HEK293T (cell line): ENCODE results near the gene OGN.

Source experiments
- ELF4 ChIP-seq: fragments of 450-650 bp; IDR thresholded peaks from 2 replicates; pipeline ENCODE4 v1.6.1; 2017; ENCODE audit warnings: antibody characterized with exemption
- HDGF ChIP-seq: fragments of 450-650 bp; IDR thresholded peaks from 2 replicates; pipeline ENCODE4 v1.6.1; 2017; ENCODE audit warnings: antibody characterized with exemption, borderline replicate concordance
- NFRKB ChIP-seq: fragments of 450-650 bp; IDR thresholded peaks from 2 replicates; pipeline ENCODE4 v1.6.1; 2016; ENCODE audit warnings: mild to moderate bottlenecking, moderate library complexity
- SUZ12 ChIP-seq: fragments of 450-650 bp; IDR thresholded peaks from 2 replicates; pipeline ENCODE4 v1.6.1; 2016; ENCODE audit warnings: mild to moderate bottlenecking
- TARDBP ChIP-seq: fragments of 450-650 bp; IDR thresholded peaks from 2 replicates; pipeline ENCODE4 v1.6.1; 2016

DNA sequence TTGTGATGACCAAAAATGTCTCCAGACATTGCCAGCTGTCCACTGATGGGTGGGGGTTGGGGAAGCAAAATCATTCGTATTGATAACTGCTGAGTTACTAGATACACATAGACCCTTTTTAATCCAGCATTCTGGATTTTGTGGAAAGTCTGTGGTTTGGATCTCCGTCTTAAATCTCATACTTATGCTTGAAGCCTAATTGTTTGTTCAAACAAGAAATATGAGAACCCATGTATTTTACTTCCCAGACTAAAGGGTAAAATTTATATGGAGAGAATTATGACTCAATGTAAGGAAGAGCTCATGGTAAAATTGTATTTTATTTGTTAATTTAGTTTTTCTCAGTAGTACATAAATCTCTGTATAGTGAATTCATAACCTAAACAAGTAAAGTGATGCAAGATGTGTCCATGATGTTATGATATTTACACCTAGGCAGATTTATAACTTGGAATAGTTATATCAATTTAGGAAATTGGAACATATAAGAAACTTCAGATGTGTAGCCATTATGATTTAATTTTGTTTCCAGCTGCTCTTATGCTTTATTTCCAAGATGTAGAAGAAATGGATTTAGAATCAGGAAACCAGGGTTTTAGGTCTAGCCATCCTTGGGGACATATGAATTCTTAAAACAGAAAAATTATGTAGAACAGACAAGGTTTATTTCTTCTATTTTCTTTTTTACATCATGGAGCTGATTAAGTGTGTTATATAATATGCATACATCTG lies 4.5 kb upstream of the OGN start:
- TF ChIP-seq SUZ12: no peak
- TF ChIP-seq HDGF: no peak
- TF ChIP-seq ELF4: no peak
- no peak for TF ChIP-seq NFRKB
- TF ChIP-seq TARDBP: no peak
